Natural killer cell (primary cell): ENCODE measurements around the gene SRGAP3. TPM values are rescaled to one million over a fixed set of nuclear protein-coding genes. Genes with fewer than 3 reads are reported as not detected.

Experiments used
- ATAC-seq, 3 donors: fragments of 150-1000 bp in 2 of 3; fragments of 200-7000 bp in 1 of 3; cut with Tn5 transposase; 1 replicate in 1 of 3; 2 replicates in 2 of 3; pipeline ENCODE4 v1.10.0; 2021; ENCODE audit warnings: mild to moderate bottlenecking in 2 of 3, moderate library complexity in 2 of 3
- DNase-seq, 2 donors: peaks; one replicate each; pipeline versions ENCODE4 v3.0.0 to v3.0.0-alpha.2; 2013 to 2021; ENCODE audit warnings: mixed read lengths in 1 of 2
- H3K27ac ChIP-seq: one replicate; pipeline ENCODE4 v1.5.1; 2013; ENCODE audit warnings: mild to moderate bottlenecking, low read length
- H3K27me3 ChIP-seq: one replicate; pipeline ENCODE4 v1.6.1; 2013; ENCODE audit warnings: low read length; ENCODE audit not compliant: control insufficient read depth, insufficient read depth
- H3K36me3 ChIP-seq: one replicate; pipeline ENCODE4 v1.6.1; 2013; ENCODE audit warnings: low read length; ENCODE audit not compliant: control insufficient read depth, insufficient read depth
- H3K4me1 ChIP-seq: one replicate; pipeline ENCODE4 v1.6.1; 2013; ENCODE audit warnings: low read length; ENCODE audit not compliant: control insufficient read depth, insufficient read depth
- H3K4me3 ChIP-seq: one replicate; pipeline ENCODE4 v1.5.1; 2013; ENCODE audit warnings: low read length
- H3K9me3 ChIP-seq: one replicate; pipeline ENCODE4 v1.6.1; 2013; ENCODE audit warnings: low read length; ENCODE audit not compliant: control insufficient read depth, insufficient read depth
- H3K27ac Mint-ChIP-seq, 2 donors: one replicate each; pipeline ENCODE4 v1.8.0; 2022; ENCODE audit warnings: mild to moderate bottlenecking in 2 of 2, mixed read lengths in 2 of 2, moderate library complexity in 1 of 2
- H3K27me3 Mint-ChIP-seq, 2 donors: one replicate each; pipeline ENCODE4 v1.8.0; 2022; ENCODE audit warnings: low read depth in 2 of 2, mixed read lengths in 2 of 2
- H3K36me3 Mint-ChIP-seq: one replicate; pipeline ENCODE4 v1.8.0; 2022; ENCODE audit warnings: mixed read lengths
- H3K4me1 Mint-ChIP-seq, 2 donors: one replicate each; pipeline ENCODE4 v1.8.0; 2022; ENCODE audit warnings: mixed read lengths in 2 of 2
- H3K4me3 Mint-ChIP-seq: one replicate; pipeline ENCODE4 v1.8.0; 2022; ENCODE audit warnings: mild to moderate bottlenecking, moderate library complexity, mixed read lengths
- H3K9me3 Mint-ChIP-seq, 2 donors: one replicate each; pipeline ENCODE4 v1.8.0; 2022; ENCODE audit warnings: mixed read lengths in 2 of 2
- WGBS: methylation state at CpG from one replicate; pipeline ENCODE4 v1.1.7; 2013; ENCODE audit warnings: missing lambda C conversion rate; ENCODE audit not compliant: insufficient coverage; 5-methylcytosine and 5-hydroxymethylcytosine counted together
- intact Hi-C: fragments of 100-400 bp; cut with micrococcal nuclease; formaldehyde crosslinking; loops from one replicate; pipeline ENCODE4 v1.14.2; 2022
- total RNA-seq, 4 donors: library from RNA; stranded (reverse); fragments of 120-200 nt in 1 of 4; gene quantifications; one replicate each; pipeline versions ENCODE4 v1.2.3 to v1.2.4, GENCODE V29; 2013 to 2022
- TF ChIP-seq, protein P1 (sequence below): fragments of 200-600 bp; IDR thresholded peaks from one replicate; pipeline ENCODE4 v1.8.0; 2022; ENCODE audit warnings: antibody characterized with exemption

Gene SRGAP3
- total RNA-seq, 3 donors from 2014 or later (not counting 1 experiment from before 2014, with no cell fraction given): 2.5 to 14.9 (median 3.0) TPM

DNA sequence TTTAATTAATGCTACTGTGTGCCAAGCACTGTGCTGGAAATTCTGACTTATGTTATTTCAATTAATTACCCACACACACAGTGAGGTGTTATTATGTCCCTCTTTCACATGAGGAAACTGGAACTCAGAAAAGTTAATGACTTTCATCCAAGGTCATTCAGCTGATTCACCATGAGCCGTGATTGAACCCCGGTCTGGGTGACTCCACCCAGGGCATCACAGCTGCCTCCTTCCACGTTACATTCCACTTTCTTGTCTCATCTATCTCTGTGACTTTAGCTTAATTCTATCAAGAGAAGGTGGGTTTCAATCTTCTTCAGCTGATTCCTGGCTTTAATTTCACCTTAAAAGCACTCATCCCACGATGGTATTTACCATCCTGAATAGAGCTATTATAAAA lies 16.3 kb downstream of the SRGAP3 start:
- H3K27ac ChIP-seq: no peak overlapping the region
- H3K9me3 ChIP-seq: no peaks in the 10 kb centered on the region
- peaks cover 8% of the 10 kb centered on the region for H3K4me1 ChIP-seq
- Mint-ChIP-seq H3K27me3 (peaks cover 7% of the 10 kb centered on the region in 2 donors), H3K36me3 (no peaks in the 10 kb centered on the region), H3K4me1 (no peaks in the 10 kb centered on the region), H3K9me3 (no peaks in the 10 kb centered on the region), H3K4me3 (no peak overlapping the region), H3K27ac (no peak overlapping the region)
- WGBS: 87% methylated on average over 4 of the region's 4 CpGs
- no peaks in the 10 kb centered on the region for H3K27me3 ChIP-seq
- no peak for DNase-seq
- ATAC-seq: no peak
- no peaks in the 10 kb centered on the region for H3K36me3 ChIP-seq
- TF ChIP-seq, protein P1, sequence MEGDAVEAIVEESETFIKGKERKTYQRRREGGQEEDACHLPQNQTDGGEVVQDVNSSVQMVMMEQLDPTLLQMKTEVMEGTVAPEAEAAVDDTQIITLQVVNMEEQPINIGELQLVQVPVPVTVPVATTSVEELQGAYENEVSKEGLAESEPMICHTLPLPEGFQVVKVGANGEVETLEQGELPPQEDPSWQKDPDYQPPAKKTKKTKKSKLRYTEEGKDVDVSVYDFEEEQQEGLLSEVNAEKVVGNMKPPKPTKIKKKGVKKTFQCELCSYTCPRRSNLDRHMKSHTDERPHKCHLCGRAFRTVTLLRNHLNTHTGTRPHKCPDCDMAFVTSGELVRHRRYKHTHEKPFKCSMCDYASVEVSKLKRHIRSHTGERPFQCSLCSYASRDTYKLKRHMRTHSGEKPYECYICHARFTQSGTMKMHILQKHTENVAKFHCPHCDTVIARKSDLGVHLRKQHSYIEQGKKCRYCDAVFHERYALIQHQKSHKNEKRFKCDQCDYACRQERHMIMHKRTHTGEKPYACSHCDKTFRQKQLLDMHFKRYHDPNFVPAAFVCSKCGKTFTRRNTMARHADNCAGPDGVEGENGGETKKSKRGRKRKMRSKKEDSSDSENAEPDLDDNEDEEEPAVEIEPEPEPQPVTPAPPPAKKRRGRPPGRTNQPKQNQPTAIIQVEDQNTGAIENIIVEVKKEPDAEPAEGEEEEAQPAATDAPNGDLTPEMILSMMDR: no peak
- intact Hi-C loops: no loop called here
- no peak overlapping the region for H3K4me3 ChIP-seq

DNA sequence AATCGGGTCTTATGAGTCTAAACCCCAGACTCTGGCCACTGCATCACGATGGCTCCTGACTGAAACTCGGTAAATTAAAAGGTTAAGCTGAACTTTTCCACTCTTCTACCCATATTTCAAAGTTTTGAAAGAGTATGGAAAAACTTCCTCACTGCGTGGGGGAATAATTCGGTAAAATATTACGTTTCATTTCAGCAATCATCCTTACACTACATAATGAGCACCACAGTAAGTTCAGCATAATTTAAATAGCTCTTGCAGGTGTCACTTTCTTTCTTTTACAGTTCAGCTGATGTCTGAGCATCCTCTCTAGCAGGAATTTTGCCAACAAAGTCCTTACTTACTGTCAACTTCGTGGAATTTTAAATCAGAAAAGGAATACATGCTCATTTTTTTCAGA lies 17.5 kb downstream of the SRGAP3 start:
- Histone ChIP-seq H3K27me3 (no peaks in the 10 kb centered on the region), H3K9me3 (no peaks in the 10 kb centered on the region), H3K27ac (no peak overlapping the region), H3K4me1 (peaks cover 10% of the 10 kb centered on the region), H3K36me3 (no peaks in the 10 kb centered on the region), H3K4me3 (no peak overlapping the region)
- TF ChIP-seq, protein P1: no peak
- Mint-ChIP-seq H3K27me3 (peaks cover 7% of the 10 kb centered on the region in 2 donors), H3K9me3 (no peaks in the 10 kb centered on the region), H3K4me1 (no peaks in the 10 kb centered on the region), H3K36me3 (no peaks in the 10 kb centered on the region), H3K27ac (no peak overlapping the region), H3K4me3 (no peak overlapping the region)
- 83% methylated on average over 7 of the region's 7 CpGs for WGBS
- DNase-seq (no peak), ATAC-seq (no peak)
- intact Hi-C loops: no loop called here

- Mint-ChIP-seq H3K36me3 (no peaks in the 10 kb centered on the region), H3K4me3 (no peak overlapping the region), H3K27me3 (peaks cover 7% of the 10 kb centered on the region in 2 donors), H3K4me1 (no peaks in the 10 kb centered on the region), H3K27ac (no peak overlapping the region), H3K9me3 (no peaks in the 10 kb centered on the region)
- no peak for DNase-seq
- TF ChIP-seq, protein P1: no peak
- Histone ChIP-seq H3K36me3 (no peaks in the 10 kb centered on the region), H3K27ac (no peak overlapping the region), H3K4me1 (peaks cover 10% of the 10 kb centered on the region), H3K9me3 (no peaks in the 10 kb centered on the region), H3K4me3 (no peak overlapping the region), H3K27me3 (no peaks in the 10 kb centered on the region)
- ATAC-seq: no peak
- intact Hi-C loops: no loop called here
- WGBS: 80% methylated on average over 4 of the region's 4 CpGs
Measured at GRCh38 chr3:9231471-9231870, 18.0 kb downstream of the SRGAP3 start.

DNA sequence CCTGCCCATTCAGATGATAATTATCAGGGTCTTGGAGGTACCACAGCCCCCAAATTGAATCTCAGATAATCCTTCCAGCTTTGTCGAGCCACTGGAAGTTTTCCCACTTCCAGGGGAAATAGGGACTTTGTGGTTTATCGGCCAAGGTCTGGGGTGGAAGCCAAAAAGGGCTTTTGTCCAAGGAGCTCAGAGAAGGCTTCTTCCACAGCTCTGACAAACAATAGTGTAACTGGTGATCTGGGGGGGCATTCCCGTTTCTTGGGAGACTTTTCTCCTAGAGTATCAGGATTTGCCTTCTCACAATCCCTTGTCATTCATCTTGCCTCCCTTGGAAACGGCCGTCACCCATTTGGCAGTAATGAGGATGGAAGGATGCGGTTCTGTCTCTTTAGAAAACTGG lies 18.4 kb downstream of the SRGAP3 start:
- TF ChIP-seq, protein P1: no peak
- no peak for ATAC-seq
- Mint-ChIP-seq H3K27ac (no peak overlapping the region), H3K36me3 (no peaks in the 10 kb centered on the region), H3K4me1 (no peaks in the 10 kb centered on the region), H3K4me3 (no peak overlapping the region), H3K9me3 (no peaks in the 10 kb centered on the region), H3K27me3 (peaks cover 6 to 7% of the 10 kb centered on the region in 2 donors)
- Histone ChIP-seq H3K4me3 (no peak overlapping the region), H3K4me1 (peaks cover 10% of the 10 kb centered on the region), H3K27ac (no peak overlapping the region), H3K27me3 (no peaks in the 10 kb centered on the region), H3K36me3 (no peaks in the 10 kb centered on the region), H3K9me3 (no peaks in the 10 kb centered on the region)
- no peak for DNase-seq
- intact Hi-C loops: no loop called here
- 85% methylated on average over 2 of the region's 6 CpGs for WGBS
